ENCODE data around the gene CBFA2T2. TPM values are rescaled to one million over a fixed set of nuclear protein-coding genes. Genes with fewer than 3 reads are reported as not detected.

CBFA2T2 gene
- total and polyA plus RNA-seq, 10 of the 15 experiments (the other 5 are each of a cell fraction or from before 2014, with no cell fraction given) = 0.61 to 8.6 (median 5.5) TPM

- TF ChIP-seq ZBTB40 (IDR thresholded peaks at IDR 0.05; ENCODE audit: borderline replicate concordance) (no peak), RCOR1 (conservative IDR thresholded peaks at IDR 0.05; ENCODE audit: low read depth, low read length) (no peak; the same call in 1 of the 2 replicates), STAT1 (conservative IDR thresholded peaks at IDR 0.05) (no peak), USF1 (IDR thresholded peaks at IDR 0.05; ENCODE audit: borderline replicate concordance, extremely low read length, insufficient read depth, low read depth, low read length) (no peak), POLR2A (IDR thresholded peaks at IDR 0.05; ENCODE audit: low read depth, low read length) (peak; percentile 79), ELK1 (IDR thresholded peaks at IDR 0.05; ENCODE audit: low read depth, low read length) (no peak), FOXK2 (IDR thresholded peaks at IDR 0.05) (no peak), IRF4 (IDR thresholded peaks at IDR 0.05; ENCODE audit: low read depth, low read length) (no peak)
These were observed 176.7 kb downstream of the CBFA2T2 start, which contains the start of gene ACTL10 (continued) for GRCh38 chr20:33666293-33667244.
